Dermis blood vessel endothelial cell (primary cell): ENCODE measurements around the gene MYO5C. TPM values are rescaled to one million over a fixed set of nuclear protein-coding genes. Genes with fewer than 3 reads are reported as not detected.
"Not testable (repeated sequence)": the region's sequence is repeated elsewhere in the genome, so short reads cannot be mapped to it uniquely, and the experiment has no call there.

Experiments used
- DNase-seq: peaks from one replicate; pipeline ENCODE4 v3.0.0; 2010
- total RNA-seq: library from RNA; depleted of rRNA; stranded (reverse); fragments of >200 nt; gene quantifications from 2 replicates; pipeline ENCODE4 v1.2.3, GENCODE V29; 2014

The MYO5C gene
- total RNA-seq, 1 donor from 2014 or later, result 44.2 TPM

- peak; percentile 57 for DNase-seq
Measured at GRCh38 chr15:52303093-52303772, 7.6 kb upstream of the MYO5C start.

GRCh38 chr15:52301265-52301847 is 5.8 kb upstream of the MYO5C start:
- DNase-seq, result no peak

GRCh38 chr15:52294881-52295420 is 653 bp downstream of the MYO5C start:
- peak; percentile 52 for DNase-seq

- no peak for DNase-seq
Measured at GRCh38 chr15:52292780-52293392, 2.7 kb downstream of the MYO5C start.

GRCh38 chr15:52291204-52291603 is 4.4 kb downstream of the MYO5C start:
- DNase-seq, result no peak

- no peak for DNase-seq
Measured at GRCh38 chr15:52290800-52291199, 4.8 kb downstream of the MYO5C start.

- no peak for DNase-seq
Measured at GRCh38 chr15:52290329-52290728, 5.3 kb downstream of the MYO5C start.

- no peak for DNase-seq
Measured at GRCh38 chr15:52289629-52290081, 5.9 kb downstream of the MYO5C start.

- DNase-seq, result no peak
Measured at GRCh38 chr15:52288986-52289385, 6.6 kb downstream of the MYO5C start.

GRCh38 chr15:52288051-52288942 is 7.3 kb downstream of the MYO5C start:
- DNase-seq, result peak; percentile 80

- no peak for DNase-seq
Measured at GRCh38 chr15:52287114-52287513, 8.5 kb downstream of the MYO5C start.

GRCh38 chr15:52285941-52286340 is 9.7 kb downstream of the MYO5C start:
- DNase-seq, result not testable (repeated sequence)

GRCh38 chr15:52284164-52284563 is 11.4 kb downstream of the MYO5C start:
- peak; percentile 45 for DNase-seq

- DNase-seq, result no peak
Measured at GRCh38 chr15:52283281-52283680, 12.3 kb downstream of the MYO5C start.

GRCh38 chr15:52282418-52282817 is 13.2 kb downstream of the MYO5C start:
- DNase-seq, result no peak

- no peak for DNase-seq
Measured at GRCh38 chr15:52281085-52282035, 14.2 kb downstream of the MYO5C start.

GRCh38 chr15:52280326-52281084 is 15.1 kb downstream of the MYO5C start:
- no peak for DNase-seq

GRCh38 chr15:52278636-52279367 is 16.8 kb downstream of the MYO5C start:
- DNase-seq, result no peak

GRCh38 chr15:52278135-52278534 is 17.5 kb downstream of the MYO5C start:
- no peak for DNase-seq

- no peak for DNase-seq
Measured at GRCh38 chr15:52277575-52277974, 18.0 kb downstream of the MYO5C start.
